ENCODE results near the gene C2CD2.

C2CD2 gene

DNA sequence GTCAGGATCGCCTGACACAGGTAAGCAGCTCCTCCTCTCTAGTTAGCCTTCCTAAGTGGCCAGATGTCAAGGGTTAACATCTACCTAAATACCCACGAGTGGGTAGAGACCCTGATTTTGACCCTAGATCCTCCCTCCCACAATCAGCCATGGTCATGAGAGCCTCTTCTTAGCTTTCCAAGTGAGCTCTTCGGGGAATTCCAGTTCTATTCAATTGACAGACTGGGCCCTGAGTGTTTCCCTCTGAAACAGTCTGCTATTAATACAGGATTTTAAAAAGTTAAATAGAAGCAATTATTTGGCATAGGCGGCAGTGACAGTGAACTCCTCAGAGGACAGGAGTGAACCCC is 28.1 kb downstream of the C2CD2 start:
- Histone ChIP-seq H3K14ac (ENCODE audit: low read length) (no peak overlapping the region), H2AFZ (ENCODE audit: low read length) (peak overlapping the region; percentile 78), H3K4me3 (ENCODE audit: low read length in 2 of 2) (no peak overlapping the region), H3K27me3 (ENCODE audit: control insufficient read depth in 3 of 3, insufficient read depth in 3 of 3, low read depth in 1 of 3, low read length in 3 of 3) (no peaks in the 10 kb centered on the region), H2BK12ac (ENCODE audit: low read length) (no peak overlapping the region), H3K9me3 (replicated peaks in 1 of 2; ENCODE audit: control insufficient read depth in 2 of 2, insufficient read depth in 1 of 2, low read depth in 1 of 2, low read length in 2 of 2) (no peaks in the 10 kb centered on the region), H3K79me1 (ENCODE audit: low read depth, low read length) (no peaks in the 10 kb centered on the region), H3K18ac (ENCODE audit: low read length) (no peak overlapping the region), H3K4ac (ENCODE audit: low read length) (no peak overlapping the region), H3K4me2 (ENCODE audit: insufficient read depth, low read length, poor library complexity, severe bottlenecking) (no peak overlapping the region), H2AK5ac (ENCODE audit: low read depth, low read length) (no peak overlapping the region), H3K9ac (ENCODE audit: low read depth, low read length, poor library complexity) (no peak overlapping the region), H4K8ac (ENCODE audit: low read depth, low read length) (no peak overlapping the region), H2BK15ac (ENCODE audit: low read length) (no peak overlapping the region), H2BK120ac (ENCODE audit: low read depth, low read length) (no peak overlapping the region), H3K4me1 (ENCODE audit: control insufficient read depth in 2 of 2, insufficient read depth in 1 of 2, low read depth in 1 of 2, low read length in 2 of 2) (peaks cover 1 to 12% of the 10 kb centered on the region in 2 donors), H3K36me3 (replicated peaks in 1 of 2; ENCODE audit: control insufficient read depth in 2 of 2, insufficient read depth in 2 of 2, low read length in 2 of 2) (no peaks in the 10 kb centered on the region), H2BK5ac (ENCODE audit: low read length) (no peak overlapping the region), H4K91ac (ENCODE audit: low read depth, low read length, poor library complexity) (no peak overlapping the region), H3K27ac (replicated peaks; ENCODE audit: low read length) (no peak overlapping the region), H3K23ac (ENCODE audit: low read depth, low read length, poor library complexity) (no peak overlapping the region)
- no peak for DNase-seq (ENCODE audit: low spot score)
- WGBS, 2 donors (ENCODE audit: extremely low coverage in 2 of 2, insufficient read length in 2 of 2, insufficient replicate concordance in 1 of 2), result no CpG with 5 or more reads among the region's 4 CpGs

DNA sequence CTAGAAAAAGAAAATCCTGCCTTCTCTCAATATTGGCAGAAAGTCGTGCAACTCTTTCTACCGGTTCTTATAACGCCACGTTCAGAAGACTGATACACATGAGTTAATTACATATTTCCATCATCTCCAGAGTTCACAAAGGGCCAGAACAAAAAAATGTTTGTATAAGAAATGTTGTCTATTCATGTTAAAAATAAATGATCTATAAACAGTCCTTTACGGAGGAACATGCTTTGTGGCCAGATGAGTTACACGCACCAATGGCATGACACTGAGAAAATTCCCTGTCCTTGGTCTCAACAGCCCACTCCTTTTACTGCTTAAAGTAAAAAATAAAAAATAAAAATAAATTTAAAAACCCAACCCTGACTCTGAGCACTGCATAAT is 29.5 kb downstream of the C2CD2 start:
- no CpG with 5 or more reads among the region's 6 CpGs for WGBS, 2 donors (ENCODE audit: extremely low coverage in 2 of 2, insufficient read length in 2 of 2, insufficient replicate concordance in 1 of 2)
- Histone ChIP-seq H2BK12ac (ENCODE audit: low read length) (no peak overlapping the region), H2BK5ac (ENCODE audit: low read length) (no peak overlapping the region), H3K4ac (ENCODE audit: low read length) (no peak overlapping the region), H4K91ac (ENCODE audit: low read depth, low read length, poor library complexity) (no peak overlapping the region), H3K27ac (replicated peaks; ENCODE audit: low read length) (no peak overlapping the region), H3K79me1 (ENCODE audit: low read depth, low read length) (no peaks in the 10 kb centered on the region), H2BK120ac (ENCODE audit: low read depth, low read length) (no peak overlapping the region), H3K4me2 (ENCODE audit: insufficient read depth, low read length, poor library complexity, severe bottlenecking) (no peak overlapping the region), H3K9ac (ENCODE audit: low read depth, low read length, poor library complexity) (no peak overlapping the region), H4K8ac (ENCODE audit: low read depth, low read length) (no peak overlapping the region), H3K9me3 (replicated peaks in 1 of 2; ENCODE audit: control insufficient read depth in 2 of 2, insufficient read depth in 1 of 2, low read depth in 1 of 2, low read length in 2 of 2) (no peaks in the 10 kb centered on the region), H3K4me1 (ENCODE audit: control insufficient read depth in 2 of 2, insufficient read depth in 1 of 2, low read depth in 1 of 2, low read length in 2 of 2) (peaks cover 1 to 10% of the 10 kb centered on the region in 2 donors), H3K23ac (ENCODE audit: low read depth, low read length, poor library complexity) (no peak overlapping the region), H3K14ac (ENCODE audit: low read length) (no peak overlapping the region), H2AFZ (ENCODE audit: low read length) (no peak overlapping the region), H3K36me3 (replicated peaks in 1 of 2; ENCODE audit: control insufficient read depth in 2 of 2, insufficient read depth in 2 of 2, low read length in 2 of 2) (no peaks in the 10 kb centered on the region), H3K4me3 (ENCODE audit: low read length in 2 of 2) (no peak overlapping the region), H2AK5ac (ENCODE audit: low read depth, low read length) (no peak overlapping the region), H3K18ac (ENCODE audit: low read length) (no peak overlapping the region), H3K27me3 (ENCODE audit: control insufficient read depth in 3 of 3, insufficient read depth in 3 of 3, low read depth in 1 of 3, low read length in 3 of 3) (no peaks in the 10 kb centered on the region), H2BK15ac (ENCODE audit: low read length) (no peak overlapping the region)
- DNase-seq (ENCODE audit: low spot score), result no peak

DNA sequence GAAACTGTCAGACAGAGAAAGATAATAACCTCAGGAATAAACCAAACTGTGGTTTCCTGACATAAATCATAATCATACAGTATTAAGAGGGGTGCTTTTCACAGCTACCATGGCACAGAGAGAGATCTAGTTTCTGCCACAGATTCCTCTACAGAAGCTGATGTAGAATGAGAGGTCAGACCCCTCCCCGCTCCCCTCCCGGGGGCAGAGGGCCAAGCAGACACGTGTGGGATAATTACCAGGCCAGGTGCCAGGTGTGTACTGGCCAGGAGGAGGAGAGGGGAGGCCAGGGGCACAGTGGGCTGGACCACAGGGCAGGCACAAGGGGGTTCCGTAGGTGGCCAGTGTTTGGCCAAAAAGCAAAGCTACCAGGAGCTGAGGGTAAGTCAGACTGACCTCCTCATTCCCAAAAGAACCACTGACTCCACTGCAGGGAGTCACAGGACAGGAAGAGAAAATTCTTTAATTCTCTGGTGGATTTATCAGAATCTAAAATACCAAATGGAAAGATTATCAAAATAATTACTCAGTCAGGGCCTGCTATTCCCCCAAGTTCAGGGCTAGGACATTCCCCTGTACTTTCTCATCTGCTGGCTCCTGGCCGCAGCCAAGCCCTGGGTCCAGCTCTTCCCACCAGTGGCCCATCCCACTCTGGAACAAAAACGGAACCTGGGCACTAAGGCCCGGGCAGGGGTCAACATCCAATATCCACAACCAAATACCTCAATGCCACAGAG is 30.0 kb downstream of the C2CD2 start:
- Histone ChIP-seq H3K9ac (ENCODE audit: low read depth, low read length, poor library complexity) (no peak overlapping the region), H3K14ac (ENCODE audit: low read length) (no peak overlapping the region), H3K27ac (replicated peaks; ENCODE audit: low read length) (no peak overlapping the region), H2AK5ac (ENCODE audit: low read depth, low read length) (no peak overlapping the region), H3K4ac (ENCODE audit: low read length) (no peak overlapping the region), H3K4me3 (ENCODE audit: low read length in 2 of 2) (no peak overlapping the region), H4K91ac (ENCODE audit: low read depth, low read length, poor library complexity) (no peak overlapping the region), H3K4me2 (ENCODE audit: insufficient read depth, low read length, poor library complexity, severe bottlenecking) (no peak overlapping the region), H4K8ac (ENCODE audit: low read depth, low read length) (no peak overlapping the region), H3K23ac (ENCODE audit: low read depth, low read length, poor library complexity) (no peak overlapping the region), H2BK120ac (ENCODE audit: low read depth, low read length) (no peak overlapping the region), H2BK12ac (ENCODE audit: low read length) (no peak overlapping the region), H2AFZ (ENCODE audit: low read length) (no peak overlapping the region), H2BK5ac (ENCODE audit: low read length) (no peak overlapping the region), H3K27me3 (ENCODE audit: control insufficient read depth in 3 of 3, insufficient read depth in 3 of 3, low read depth in 1 of 3, low read length in 3 of 3) (no peaks in the 10 kb centered on the region), H2BK15ac (ENCODE audit: low read length) (no peak overlapping the region), H3K9me3 (replicated peaks in 1 of 2; ENCODE audit: control insufficient read depth in 2 of 2, insufficient read depth in 1 of 2, low read depth in 1 of 2, low read length in 2 of 2) (no peaks in the 10 kb centered on the region), H3K4me1 (ENCODE audit: control insufficient read depth in 2 of 2, insufficient read depth in 1 of 2, low read depth in 1 of 2, low read length in 2 of 2) (peaks cover 1 to 10% of the 10 kb centered on the region in 2 donors), H3K36me3 (replicated peaks in 1 of 2; ENCODE audit: control insufficient read depth in 2 of 2, insufficient read depth in 2 of 2, low read length in 2 of 2) (no peaks in the 10 kb centered on the region), H3K79me1 (ENCODE audit: low read depth, low read length) (no peaks in the 10 kb centered on the region), H3K18ac (ENCODE audit: low read length) (peak overlapping the region; percentile 40)
- DNase-seq (ENCODE audit: low spot score), result no peak
- WGBS, 2 donors (ENCODE audit: extremely low coverage in 2 of 2, insufficient read length in 2 of 2, insufficient replicate concordance in 1 of 2), result no CpG with 5 or more reads among the region's 7 CpGs

DNA sequence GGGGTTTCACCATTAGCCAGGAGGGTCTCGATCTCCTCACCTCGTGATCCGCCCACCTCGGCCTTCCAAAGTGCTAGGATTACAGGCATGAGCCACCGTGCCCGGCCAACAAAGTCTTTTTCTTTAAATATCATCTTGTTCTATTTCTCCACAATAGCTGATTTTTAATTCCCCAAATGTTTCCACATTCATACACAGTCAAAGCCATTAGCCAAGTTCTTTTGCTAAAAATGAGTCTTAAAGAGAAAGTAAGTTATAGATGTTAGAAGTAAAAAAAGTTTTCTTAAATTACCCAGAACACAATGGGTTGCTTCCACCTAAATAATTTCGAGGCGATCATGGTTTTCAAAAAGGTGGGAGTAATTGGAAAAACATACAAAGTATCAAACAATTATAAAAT is 30.6 kb downstream of the C2CD2 start:
- no peak overlapping the region for H3K9ac ChIP-seq (ENCODE audit: low read depth, low read length, poor library complexity)
- H3K4me1 ChIP-seq (ENCODE audit: control insufficient read depth in 2 of 2, insufficient read depth in 1 of 2, low read depth in 1 of 2, low read length in 2 of 2), result peaks cover 1 to 10% of the 10 kb centered on the region in 2 donors
- no peak overlapping the region for H2BK5ac ChIP-seq (ENCODE audit: low read length)
- no peak overlapping the region for H3K27ac ChIP-seq (replicated peaks; ENCODE audit: low read length)
- no peak overlapping the region for H3K23ac ChIP-seq (ENCODE audit: low read depth, low read length, poor library complexity)
- WGBS, 2 donors (ENCODE audit: extremely low coverage in 2 of 2, insufficient read length in 2 of 2, insufficient replicate concordance in 1 of 2), result no CpG with 5 or more reads among the region's 8 CpGs
- no peak overlapping the region for H4K8ac ChIP-seq (ENCODE audit: low read depth, low read length)
- no peak overlapping the region for H2AK5ac ChIP-seq (ENCODE audit: low read depth, low read length)
- no peak overlapping the region for H3K4me2 ChIP-seq (ENCODE audit: insufficient read depth, low read length, poor library complexity, severe bottlenecking)
- DNase-seq (ENCODE audit: low spot score), result no peak
- no peak overlapping the region for H4K91ac ChIP-seq (ENCODE audit: low read depth, low read length, poor library complexity)
- H3K9me3 ChIP-seq (replicated peaks in 1 of 2; ENCODE audit: control insufficient read depth in 2 of 2, insufficient read depth in 1 of 2, low read depth in 1 of 2, low read length in 2 of 2), result no peaks in the 10 kb centered on the region
- no peak overlapping the region for H2BK12ac ChIP-seq (ENCODE audit: low read length)
- H3K18ac ChIP-seq (ENCODE audit: low read length), result no peak overlapping the region
- H2BK15ac ChIP-seq (ENCODE audit: low read length), result no peak overlapping the region
- H2AFZ ChIP-seq (ENCODE audit: low read length), result no peak overlapping the region
- no peak overlapping the region for H3K14ac ChIP-seq (ENCODE audit: low read length)
- H3K27me3 ChIP-seq (ENCODE audit: control insufficient read depth in 3 of 3, insufficient read depth in 3 of 3, low read depth in 1 of 3, low read length in 3 of 3), result no peaks in the 10 kb centered on the region
- H3K4ac ChIP-seq (ENCODE audit: low read length), result no peak overlapping the region
- H3K79me1 ChIP-seq (ENCODE audit: low read depth, low read length), result no peaks in the 10 kb centered on the region
- H2BK120ac ChIP-seq (ENCODE audit: low read depth, low read length), result no peak overlapping the region
- no peak overlapping the region for H3K4me3 ChIP-seq (ENCODE audit: low read length in 2 of 2)
- H3K36me3 ChIP-seq (replicated peaks in 1 of 2; ENCODE audit: control insufficient read depth in 2 of 2, insufficient read depth in 2 of 2, low read length in 2 of 2), result no peaks in the 10 kb centered on the region

Measured in neuronal stem cell (in vitro differentiated cells).